HepG2 (cell line): ENCODE measurements around the gene TXNL4B. TPM values are rescaled to one million over a fixed set of nuclear protein-coding genes. Genes with fewer than 3 reads are reported as not detected.
A peak's percentile ranks its signal among the peaks of the same experiment; 100 is the strongest.

Source experiments
- DPF2 ChIP-seq: sonication (generic); formaldehyde crosslinking; IDR thresholded peaks from 2 replicates; pipeline ENCODE4 v1.4.0; 2020; ENCODE audit warnings: mild to moderate bottlenecking, low read depth, missing genetic modification reagents, borderline replicate concordance
- ETV5 ChIP-seq: IDR thresholded peaks from 2 replicates; pipeline ENCODE4 v1.6.1; 2018; ENCODE audit warnings: missing biosample characterization, missing genetic modification reagents, inconsistent platforms, borderline replicate concordance
- GATAD1 ChIP-seq: IDR thresholded peaks from 2 replicates; pipeline ENCODE4 v1.6.1; 2016; ENCODE audit warnings: missing genetic modification reagents, missing compliant biosample characterization
- HNRNPUL1 ChIP-seq: fragments of 200-400 bp; formaldehyde crosslinking; IDR thresholded peaks from 2 replicates; pipeline ENCODE4 v1.6.1; 2017; ENCODE audit warnings: low read depth, mild to moderate bottlenecking, low read length, moderate library complexity
- HOXA9 ChIP-seq: sonication (generic); formaldehyde crosslinking; IDR thresholded peaks from 2 replicates; pipeline ENCODE4 v1.8.1; 2022; ENCODE audit warnings: missing genetic modification reagents, mild to moderate bottlenecking, moderate library complexity, borderline replicate concordance
- IRF2 ChIP-seq: IDR thresholded peaks from 2 replicates; pipeline ENCODE4 v1.6.1; 2018; ENCODE audit warnings: missing genetic modification reagents, missing compliant biosample characterization
- MED13 ChIP-seq: sonication (generic); formaldehyde crosslinking; IDR thresholded peaks from 2 replicates; pipeline ENCODE4 v1.5.0; 2020; ENCODE audit warnings: missing genetic modification reagents
- MXD4 ChIP-seq: IDR thresholded peaks from 2 replicates; pipeline ENCODE4 v1.6.1; 2016; ENCODE audit warnings: mild to moderate bottlenecking, missing biosample characterization, missing genetic modification reagents
- NFYC ChIP-seq: IDR thresholded peaks from 2 replicates; pipeline ENCODE4 v1.6.1; 2016; ENCODE audit warnings: missing genetic modification reagents, missing compliant biosample characterization
- ONECUT2 ChIP-seq: sonication (generic); formaldehyde crosslinking; IDR thresholded peaks from 2 replicates; pipeline ENCODE4 v1.4.0; 2020; ENCODE audit warnings: missing genetic modification reagents
- RCOR2 ChIP-seq: IDR thresholded peaks from 2 replicates; pipeline ENCODE4 v1.6.1; 2016; ENCODE audit warnings: missing biosample characterization, missing genetic modification reagents
- SALL1 ChIP-seq: sonication (generic); formaldehyde crosslinking; IDR thresholded peaks from 2 replicates; pipeline ENCODE4 v1.8.0; 2022; ENCODE audit warnings: mild to moderate bottlenecking, missing genetic modification reagents
- SSRP1 ChIP-seq: IDR thresholded peaks from 2 replicates; pipeline ENCODE4 v1.6.1; 2016; ENCODE audit warnings: control low read depth
- ZNF24 ChIP-seq: fragments of 450-650 bp; IDR thresholded peaks from 2 replicates; pipeline ENCODE4 v1.6.1; 2017; ENCODE audit warnings: antibody characterized with exemption, mild to moderate bottlenecking
- ZNF292 ChIP-seq: sonication (generic); formaldehyde crosslinking; IDR thresholded peaks from 2 replicates; pipeline ENCODE4 v1.8.1; 2022; ENCODE audit warnings: mild to moderate bottlenecking, low read depth, missing genetic modification reagents, borderline replicate concordance
- ZNF484 ChIP-seq: sonication (generic); formaldehyde crosslinking; IDR thresholded peaks from 2 replicates; pipeline ENCODE4 v1.5.1; 2020; ENCODE audit warnings: mild to moderate bottlenecking, low read depth, missing genetic modification reagents, borderline replicate concordance
- ZNF660 ChIP-seq: sonication (generic); formaldehyde crosslinking; IDR thresholded peaks from 2 replicates; pipeline ENCODE4 v1.5.1; 2020; ENCODE audit warnings: mild to moderate bottlenecking, low read depth, missing genetic modification reagents, borderline replicate concordance
- polyA plus RNA-seq, 8 experiments: library from polyadenylated mRNA; depleted of rRNA in 3 of 8; stranded (reverse) in 7 of 8; unstranded in 1 of 8; fragments of >200 nt; fragmentation: Illumina TruSeq in 4 of 8; extraction: Trizol in 4 of 8; gene quantifications; 2 replicates each; pipeline versions ENCODE4 v1.2.1 to v1.2.3, GENCODE V29; 2011 to 2016; ENCODE audit warnings: low read depth in 4 of 8, missing spikeins in 1 of 8, mixed read lengths in 1 of 8; ENCODE audit not compliant: insufficient read depth in 1 of 8
- total RNA-seq, 5 experiments: library from RNA; depleted of rRNA; stranded (reverse); fragments of >200 nt; fragmentation: Illumina TruSeq; extraction: Trizol; gene quantifications; 2 replicates each; pipeline ENCODE4 v1.2.3, GENCODE V29; 2016; ENCODE audit warnings: low read depth in 1 of 5
- TF ChIP-seq, protein P1 (sequence below): IDR thresholded peaks from 2 replicates; pipeline ENCODE4 v1.6.1; 2016; ENCODE audit warnings: low read depth, control low read depth
- TF ChIP-seq, protein P2 (sequence below): IDR thresholded peaks from 2 replicates; pipeline ENCODE4 v1.6.1; 2018; ENCODE audit warnings: missing genetic modification reagents
- TF ChIP-seq, protein P3 (sequence below): sonication (generic); formaldehyde crosslinking; IDR thresholded peaks from 2 replicates; pipeline ENCODE4 v1.4.0; 2020; ENCODE audit warnings: missing genetic modification reagents
- TF ChIP-seq, protein P4 (sequence below): sonication (generic); formaldehyde crosslinking; IDR thresholded peaks from 2 replicates; pipeline ENCODE4 v1.4.0; 2020; ENCODE audit warnings: missing genetic modification reagents
- TF ChIP-seq, protein P5 (sequence below): sonication (generic); formaldehyde crosslinking; IDR thresholded peaks from 2 replicates; pipeline ENCODE4 v1.8.1; 2023; ENCODE audit warnings: mild to moderate bottlenecking, missing genetic modification reagents, borderline replicate concordance

Gene TXNL4B
- total and polyA plus RNA-seq, 2 of the 13 experiments (the other 11 are each of a cell fraction or from before 2014, with no cell fraction given), result 17.4 to 18.3 TPM

DNA sequence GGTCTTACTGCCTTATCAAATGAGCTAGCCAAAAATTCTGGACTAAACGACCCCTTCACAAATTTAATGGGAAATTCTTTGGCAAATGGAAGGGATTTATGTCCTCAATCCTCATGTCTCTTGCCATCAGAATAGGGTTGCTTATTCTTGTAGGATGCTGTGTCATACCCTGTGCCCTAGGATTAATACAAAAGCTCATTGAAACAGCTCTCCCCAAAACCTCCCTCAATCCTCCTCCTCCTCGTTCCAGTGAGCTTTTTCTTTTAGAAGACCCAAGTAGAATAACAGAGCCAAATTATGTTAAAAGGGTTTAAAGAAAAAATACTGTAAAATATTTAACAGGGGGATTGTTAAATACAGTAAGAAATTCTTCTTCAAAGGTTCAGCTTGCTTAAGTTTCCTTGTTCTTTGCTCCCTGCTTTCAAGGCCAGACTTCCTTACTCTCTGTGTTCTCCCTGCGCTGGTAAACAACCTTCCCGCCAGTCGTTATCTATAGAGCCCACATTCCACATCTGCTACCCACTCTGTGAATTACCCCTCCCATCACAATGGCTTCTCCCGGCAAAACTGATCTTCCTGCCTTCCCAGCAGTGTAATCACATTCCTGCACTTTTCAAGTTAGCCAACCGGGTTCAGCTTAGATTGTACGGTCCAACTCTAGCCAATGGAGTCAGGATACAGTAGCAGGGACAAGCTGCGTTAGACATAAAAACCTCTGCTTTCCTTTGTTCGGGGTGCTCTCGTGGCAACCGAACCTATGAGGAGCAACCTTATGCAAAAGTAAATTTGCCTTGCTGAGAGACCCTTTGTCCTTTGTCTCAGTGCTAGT, 20.7 kb downstream of the TXNL4B start (continued):
- TF ChIP-seq, protein P1, sequence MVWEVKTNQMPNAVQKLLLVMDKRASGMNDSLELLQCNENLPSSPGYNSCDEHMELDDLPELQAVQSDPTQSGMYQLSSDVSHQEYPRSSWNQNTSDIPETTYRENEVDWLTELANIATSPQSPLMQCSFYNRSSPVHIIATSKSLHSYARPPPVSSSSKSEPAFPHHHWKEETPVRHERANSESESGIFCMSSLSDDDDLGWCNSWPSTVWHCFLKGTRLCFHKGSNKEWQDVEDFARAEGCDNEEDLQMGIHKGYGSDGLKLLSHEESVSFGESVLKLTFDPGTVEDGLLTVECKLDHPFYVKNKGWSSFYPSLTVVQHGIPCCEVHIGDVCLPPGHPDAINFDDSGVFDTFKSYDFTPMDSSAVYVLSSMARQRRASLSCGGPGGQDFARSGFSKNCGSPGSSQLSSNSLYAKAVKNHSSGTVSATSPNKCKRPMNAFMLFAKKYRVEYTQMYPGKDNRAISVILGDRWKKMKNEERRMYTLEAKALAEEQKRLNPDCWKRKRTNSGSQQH (CRISPR knock-in tag), result peak; percentile 87; the same call in 1 of the 2 replicates
- TF ChIP-seq ZNF292 (CRISPR knock-in tag) (peak; percentile 81; the same call in 1 of the 2 replicates), DPF2 (CRISPR knock-in tag) (no peak), SALL1 (peak; percentile 86), MED13 (CRISPR knock-in tag) (0 out of 2 replicates have a peak, but pooled peaks have one; percentile 50), SSRP1 (CRISPR knock-in tag) (0 out of 2 replicates have a peak, but pooled peaks have one; percentile 70), HOXA9 (CRISPR knock-in tag) (no peak), GATAD1 (CRISPR knock-in tag) (peak; percentile 76), NFYC (CRISPR knock-in tag) (peak; percentile 82), ONECUT2 (CRISPR knock-in tag) (0 out of 2 replicates have a peak, but pooled peaks have one; percentile 17), RCOR2 (peak; percentile 84; the same call in 1 of the 2 replicates), ZNF484 (CRISPR knock-in tag) (no peak), HNRNPUL1 (no peak), ETV5 (CRISPR knock-in tag) (peak; percentile 68), IRF2 (CRISPR knock-in tag) (peak; percentile 75; the same call in 1 of the 2 replicates), ZNF660 (CRISPR knock-in tag) (no peak), MXD4 (CRISPR knock-in tag) (peak; percentile 83; the same call in 1 of the 2 replicates), ZNF24 (0 out of 2 replicates have a peak, but pooled peaks have one; percentile 21)
- TF ChIP-seq, protein P2, sequence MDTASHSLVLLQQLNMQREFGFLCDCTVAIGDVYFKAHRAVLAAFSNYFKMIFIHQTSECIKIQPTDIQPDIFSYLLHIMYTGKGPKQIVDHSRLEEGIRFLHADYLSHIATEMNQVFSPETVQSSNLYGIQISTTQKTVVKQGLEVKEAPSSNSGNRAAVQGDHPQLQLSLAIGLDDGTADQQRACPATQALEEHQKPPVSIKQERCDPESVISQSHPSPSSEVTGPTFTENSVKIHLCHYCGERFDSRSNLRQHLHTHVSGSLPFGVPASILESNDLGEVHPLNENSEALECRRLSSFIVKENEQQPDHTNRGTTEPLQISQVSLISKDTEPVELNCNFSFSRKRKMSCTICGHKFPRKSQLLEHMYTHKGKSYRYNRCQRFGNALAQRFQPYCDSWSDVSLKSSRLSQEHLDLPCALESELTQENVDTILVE (CRISPR knock-in tag), result 0 out of 2 replicates have a peak, but pooled peaks have one; percentile 50
- TF ChIP-seq, protein P3, sequence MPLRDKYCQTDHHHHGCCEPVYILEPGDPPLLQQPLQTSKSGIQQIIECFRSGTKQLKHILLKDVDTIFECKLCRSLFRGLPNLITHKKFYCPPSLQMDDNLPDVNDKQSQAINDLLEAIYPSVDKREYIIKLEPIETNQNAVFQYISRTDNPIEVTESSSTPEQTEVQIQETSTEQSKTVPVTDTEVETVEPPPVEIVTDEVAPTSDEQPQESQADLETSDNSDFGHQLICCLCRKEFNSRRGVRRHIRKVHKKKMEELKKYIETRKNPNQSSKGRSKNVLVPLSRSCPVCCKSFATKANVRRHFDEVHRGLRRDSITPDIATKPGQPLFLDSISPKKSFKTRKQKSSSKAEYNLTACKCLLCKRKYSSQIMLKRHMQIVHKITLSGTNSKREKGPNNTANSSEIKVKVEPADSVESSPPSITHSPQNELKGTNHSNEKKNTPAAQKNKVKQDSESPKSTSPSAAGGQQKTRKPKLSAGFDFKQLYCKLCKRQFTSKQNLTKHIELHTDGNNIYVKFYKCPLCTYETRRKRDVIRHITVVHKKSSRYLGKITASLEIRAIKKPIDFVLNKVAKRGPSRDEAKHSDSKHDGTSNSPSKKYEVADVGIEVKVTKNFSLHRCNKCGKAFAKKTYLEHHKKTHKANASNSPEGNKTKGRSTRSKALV, result 0 out of 2 replicates have a peak, but pooled peaks have one; percentile 42
- TF ChIP-seq, protein P4, sequence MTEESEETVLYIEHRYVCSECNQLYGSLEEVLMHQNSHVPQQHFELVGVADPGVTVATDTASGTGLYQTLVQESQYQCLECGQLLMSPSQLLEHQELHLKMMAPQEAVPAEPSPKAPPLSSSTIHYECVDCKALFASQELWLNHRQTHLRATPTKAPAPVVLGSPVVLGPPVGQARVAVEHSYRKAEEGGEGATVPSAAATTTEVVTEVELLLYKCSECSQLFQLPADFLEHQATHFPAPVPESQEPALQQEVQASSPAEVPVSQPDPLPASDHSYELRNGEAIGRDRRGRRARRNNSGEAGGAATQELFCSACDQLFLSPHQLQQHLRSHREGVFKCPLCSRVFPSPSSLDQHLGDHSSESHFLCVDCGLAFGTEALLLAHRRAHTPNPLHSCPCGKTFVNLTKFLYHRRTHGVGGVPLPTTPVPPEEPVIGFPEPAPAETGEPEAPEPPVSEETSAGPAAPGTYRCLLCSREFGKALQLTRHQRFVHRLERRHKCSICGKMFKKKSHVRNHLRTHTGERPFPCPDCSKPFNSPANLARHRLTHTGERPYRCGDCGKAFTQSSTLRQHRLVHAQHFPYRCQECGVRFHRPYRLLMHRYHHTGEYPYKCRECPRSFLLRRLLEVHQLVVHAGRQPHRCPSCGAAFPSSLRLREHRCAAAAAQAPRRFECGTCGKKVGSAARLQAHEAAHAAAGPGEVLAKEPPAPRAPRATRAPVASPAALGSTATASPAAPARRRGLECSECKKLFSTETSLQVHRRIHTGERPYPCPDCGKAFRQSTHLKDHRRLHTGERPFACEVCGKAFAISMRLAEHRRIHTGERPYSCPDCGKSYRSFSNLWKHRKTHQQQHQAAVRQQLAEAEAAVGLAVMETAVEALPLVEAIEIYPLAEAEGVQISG (CRISPR knock-in tag), result peak; percentile 84
- TF ChIP-seq, protein P5, sequence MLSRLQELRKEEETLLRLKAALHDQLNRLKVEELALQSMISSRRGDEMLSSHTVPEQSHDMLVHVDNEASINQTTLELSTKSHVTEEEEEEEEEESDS (CRISPR knock-in tag), result no peak
